Urinary bladder (tissue), 4 donors: ENCODE data around the gene LMAN1L. TPM values are rescaled to one million over a fixed set of nuclear protein-coding genes. Genes with fewer than 3 reads are reported as not detected.

Experiments used
- DNase-seq: peaks from one replicate; pipeline ENCODE4 v3.0.0-alpha.2; 2015; ENCODE audit errors: extremely low spot score
- H3K27ac ChIP-seq: one replicate; pipeline ENCODE4 v1.5.1; 2013; ENCODE audit warnings: low read depth, mild to moderate bottlenecking, moderate library complexity
- H3K36me3 ChIP-seq: one replicate; pipeline ENCODE4 v1.6.1; 2013; ENCODE audit warnings: mild to moderate bottlenecking, moderate library complexity; ENCODE audit not compliant: insufficient read depth
- H3K4me1 ChIP-seq: one replicate; pipeline ENCODE4 v1.6.1; 2013; ENCODE audit warnings: mild to moderate bottlenecking, moderate library complexity; ENCODE audit not compliant: insufficient read depth
- H3K4me3 ChIP-seq: one replicate; pipeline ENCODE4 v1.5.1; 2013; ENCODE audit warnings: low read depth, low read length
- WGBS: extraction: QIAGEN DNeasy Blood & Tissue Kit; methylation state at CpG from one replicate; pipeline ENCODE4 v1.1.7; 2013; 5-methylcytosine and 5-hydroxymethylcytosine counted together
- polyA plus RNA-seq: library from polyadenylated mRNA; stranded (reverse); fragments of 200-250 nt; gene quantifications from one replicate; pipeline ENCODE4 v1.2.3, GENCODE V29; 2013
- total RNA-seq: library from RNA; depleted of rRNA; stranded (reverse); fragments of >200 nt; gene quantifications from one replicate; pipeline ENCODE4 v1.2.3, GENCODE V29; 2014
- donor health status: healthy with polysubstance abuse.
- donor health status: healthy.

LMAN1L gene
- total and polyA plus RNA-seq, 2 donors = 0.33 to 0.85 TPM

DNA sequence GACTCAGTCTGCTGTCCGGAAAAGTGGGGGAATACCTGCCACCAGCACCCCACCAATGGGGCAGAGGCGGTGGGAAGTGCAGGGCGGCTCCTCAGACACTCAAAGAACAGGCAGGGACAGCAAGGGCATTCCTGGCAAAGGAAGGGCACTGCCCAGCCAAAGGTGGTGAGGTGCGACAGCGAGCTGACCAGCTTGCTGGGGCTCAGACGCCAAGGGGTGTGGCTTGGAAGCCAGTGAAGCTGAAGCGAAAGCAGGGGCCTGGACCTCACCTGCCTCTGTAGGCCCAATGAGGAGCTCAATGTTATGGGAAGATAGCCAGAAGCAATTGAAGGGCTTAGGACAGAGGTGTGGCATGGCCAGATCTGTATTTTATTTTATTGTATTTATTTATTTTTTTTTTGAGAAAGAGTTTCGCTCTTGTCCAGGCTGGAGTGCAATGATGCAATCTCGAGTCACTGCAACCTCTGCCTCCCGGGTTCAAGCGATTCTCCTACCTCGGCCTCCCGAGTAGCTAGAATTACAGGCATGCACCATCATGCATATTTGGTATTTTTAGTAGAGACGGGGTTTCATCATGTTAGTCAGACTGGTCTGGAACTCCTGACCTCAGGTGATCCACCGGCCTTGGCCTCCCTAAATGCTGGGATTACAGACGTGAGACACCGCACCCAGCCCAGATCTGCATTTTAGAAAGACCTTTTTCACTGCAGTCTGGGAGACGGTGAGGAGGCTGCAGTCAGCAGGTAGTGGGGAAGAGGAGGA, 4.4 kb upstream of the LMAN1L start:
- Histone ChIP-seq H3K36me3 (peaks cover 3% of the 10 kb centered on the region), H3K4me1 (no peaks in the 10 kb centered on the region), H3K4me3 (no peak overlapping the region), H3K27ac (no peak overlapping the region)
- no peak for DNase-seq
- 80% methylated on average over 18 of the region's 18 CpGs for WGBS

GRCh38 chr15:74808840-74809229, 3.8 kb upstream of the LMAN1L start:
- 75% methylated on average over 4 of the region's 4 CpGs for WGBS
- no peak overlapping the region for H3K27ac ChIP-seq
- no peak overlapping the region for H3K4me3 ChIP-seq
- H3K4me1 ChIP-seq = no peaks in the 10 kb centered on the region
- H3K36me3 ChIP-seq = peaks cover 2% of the 10 kb centered on the region
- no peak for DNase-seq

DNA sequence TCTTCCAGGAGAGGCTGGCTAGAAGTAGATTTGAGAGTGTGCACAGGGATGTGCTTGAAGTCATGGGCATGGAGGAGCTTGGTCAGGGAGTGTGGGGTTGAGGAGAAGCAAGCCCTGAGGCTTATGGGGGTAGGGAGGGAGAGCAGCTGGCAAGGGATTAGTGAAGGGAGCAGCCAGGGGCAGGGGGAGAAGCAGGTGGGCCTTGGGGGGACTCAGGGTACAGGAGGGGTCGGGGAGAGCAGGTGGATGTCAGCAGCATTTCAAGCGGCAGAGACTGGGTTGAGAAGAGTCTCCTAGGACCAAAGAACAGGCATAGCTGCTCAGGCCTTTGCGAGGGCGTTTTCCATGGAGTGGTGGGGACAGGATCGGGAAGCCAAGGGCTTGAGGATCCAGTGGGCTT, 3.4 kb upstream of the LMAN1L start:
- WGBS = 90% methylated on average over 5 of the region's 5 CpGs
- Histone ChIP-seq H3K27ac (no peak overlapping the region), H3K4me3 (no peak overlapping the region), H3K36me3 (no peaks in the 10 kb centered on the region), H3K4me1 (no peaks in the 10 kb centered on the region)
- no peak for DNase-seq

GRCh38 chr15:74809956-74810355, 2.7 kb upstream of the LMAN1L start:
- Histone ChIP-seq H3K27ac (no peak overlapping the region), H3K36me3 (no peaks in the 10 kb centered on the region), H3K4me3 (no peak overlapping the region), H3K4me1 (no peaks in the 10 kb centered on the region)
- no peak for DNase-seq
- WGBS = 84% methylated on average over 3 of the region's 3 CpGs

- H3K27ac ChIP-seq = no peak overlapping the region
- H3K4me1 ChIP-seq = no peaks in the 10 kb centered on the region
- no peaks in the 10 kb centered on the region for H3K36me3 ChIP-seq
- no peak for DNase-seq
- WGBS = 69% methylated on average over 10 of the region's 10 CpGs
- no peak overlapping the region for H3K4me3 ChIP-seq
These were observed 2.7 kb downstream of the LMAN1L start for GRCh38 chr15:74815121-74815934.

DNA sequence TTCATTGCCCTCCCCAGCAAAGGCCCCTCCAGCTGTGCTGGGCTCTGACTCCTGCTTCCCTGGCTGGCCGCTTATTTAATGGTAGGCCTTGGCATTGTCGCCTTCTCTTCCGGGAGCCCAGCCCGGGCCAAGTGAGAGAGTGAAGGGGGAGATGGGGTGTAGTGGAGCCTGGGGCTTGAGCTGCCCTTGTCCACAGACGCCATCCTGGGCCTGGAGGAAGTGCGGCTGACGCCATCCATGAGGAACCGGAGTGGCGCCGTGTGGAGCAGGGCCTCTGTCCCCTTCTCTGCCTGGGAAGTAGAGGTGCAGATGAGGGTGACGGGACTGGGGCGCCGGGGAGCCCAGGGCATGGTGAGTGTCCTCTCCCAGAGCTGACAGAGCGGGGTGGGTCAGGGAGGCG, 3.3 kb downstream of the LMAN1L start:
- no peaks in the 10 kb centered on the region for H3K4me1 ChIP-seq
- DNase-seq = no peak
- WGBS = 89% methylated on average over 15 of the region's 15 CpGs
- H3K4me3 ChIP-seq = no peak overlapping the region
- H3K27ac ChIP-seq = no peak overlapping the region
- no peaks in the 10 kb centered on the region for H3K36me3 ChIP-seq

DNA sequence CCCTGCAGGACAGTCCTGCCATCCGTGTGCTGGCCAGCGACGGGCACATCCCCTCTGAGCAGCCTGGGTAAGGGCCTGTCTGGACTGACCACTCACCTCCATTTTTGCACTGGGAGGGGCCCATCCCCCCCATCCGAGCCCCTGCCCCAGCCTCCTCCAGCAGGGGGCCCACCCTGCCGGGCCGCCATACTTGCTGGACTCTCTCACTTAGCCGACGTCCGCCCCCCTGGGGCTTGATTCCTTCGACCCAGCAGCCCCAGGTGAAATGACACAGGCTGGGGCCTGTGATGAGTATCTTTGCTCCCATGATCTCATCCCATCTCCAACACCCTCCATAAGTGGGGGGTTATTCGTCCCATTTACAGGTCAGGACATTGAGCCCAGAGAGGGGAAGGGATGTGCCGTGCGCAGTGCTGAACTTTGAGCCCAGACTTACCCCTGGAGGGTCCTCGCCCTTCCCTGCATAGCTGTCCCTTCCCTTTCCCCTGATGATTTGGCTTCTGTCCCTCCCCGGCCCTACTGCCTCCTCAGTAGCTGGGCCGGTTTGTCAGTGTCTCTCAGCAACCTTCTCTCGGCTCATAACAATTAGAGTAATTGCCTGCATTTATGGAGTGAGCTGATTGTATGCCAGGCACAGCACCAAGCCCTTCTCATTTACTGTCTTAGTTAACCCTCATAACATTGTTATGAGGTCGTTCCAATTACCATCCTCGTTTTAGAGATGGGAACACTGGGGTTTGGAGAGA, 4.2 kb downstream of the LMAN1L start:
- H3K27ac ChIP-seq = no peak overlapping the region

GRCh38 chr15:74817370-74817737, 4.7 kb downstream of the LMAN1L start:
- Histone ChIP-seq H3K27ac (no peak overlapping the region), H3K4me1 (no peaks in the 10 kb centered on the region), H3K4me3 (no peak overlapping the region), H3K36me3 (no peaks in the 10 kb centered on the region)
- no peak for DNase-seq
- 25% methylated on average over 9 of the region's 9 CpGs for WGBS

More for the DNA sequence above, 4.2 kb downstream of the LMAN1L start:
- DNase-seq = no peak
- H3K4me1 ChIP-seq = no peaks in the 10 kb centered on the region
- H3K36me3 ChIP-seq = no peaks in the 10 kb centered on the region
- WGBS = 55% methylated on average over 19 of the region's 19 CpGs
- no peak overlapping the region for H3K4me3 ChIP-seq

DNA sequence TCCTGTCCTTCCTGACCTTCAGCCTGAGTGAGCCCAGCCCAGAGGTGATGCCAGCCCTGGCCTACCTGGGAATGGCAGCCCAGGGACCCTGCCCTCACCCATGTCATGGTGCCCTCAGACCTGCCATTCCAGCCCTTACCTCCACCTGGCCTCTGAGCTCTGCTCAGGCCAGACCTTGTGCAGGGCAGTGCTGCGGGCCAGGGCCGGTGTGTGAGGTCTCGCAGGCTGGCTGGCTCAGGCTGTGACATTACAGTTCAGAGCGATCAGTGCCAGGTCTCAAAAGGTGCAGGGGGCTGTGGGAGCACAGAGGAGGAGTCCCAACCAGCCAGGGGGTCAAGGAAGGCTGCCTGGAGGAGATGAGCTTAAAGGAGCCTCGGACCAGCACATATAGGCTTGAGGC, 7.4 kb downstream of the LMAN1L start:
- no peak overlapping the region for H3K4me3 ChIP-seq
- H3K36me3 ChIP-seq = no peaks in the 10 kb centered on the region
- DNase-seq = no peak
- WGBS = 90% methylated on average over 5 of the region's 5 CpGs
- no peaks in the 10 kb centered on the region for H3K4me1 ChIP-seq
- no peak overlapping the region for H3K27ac ChIP-seq

DNA sequence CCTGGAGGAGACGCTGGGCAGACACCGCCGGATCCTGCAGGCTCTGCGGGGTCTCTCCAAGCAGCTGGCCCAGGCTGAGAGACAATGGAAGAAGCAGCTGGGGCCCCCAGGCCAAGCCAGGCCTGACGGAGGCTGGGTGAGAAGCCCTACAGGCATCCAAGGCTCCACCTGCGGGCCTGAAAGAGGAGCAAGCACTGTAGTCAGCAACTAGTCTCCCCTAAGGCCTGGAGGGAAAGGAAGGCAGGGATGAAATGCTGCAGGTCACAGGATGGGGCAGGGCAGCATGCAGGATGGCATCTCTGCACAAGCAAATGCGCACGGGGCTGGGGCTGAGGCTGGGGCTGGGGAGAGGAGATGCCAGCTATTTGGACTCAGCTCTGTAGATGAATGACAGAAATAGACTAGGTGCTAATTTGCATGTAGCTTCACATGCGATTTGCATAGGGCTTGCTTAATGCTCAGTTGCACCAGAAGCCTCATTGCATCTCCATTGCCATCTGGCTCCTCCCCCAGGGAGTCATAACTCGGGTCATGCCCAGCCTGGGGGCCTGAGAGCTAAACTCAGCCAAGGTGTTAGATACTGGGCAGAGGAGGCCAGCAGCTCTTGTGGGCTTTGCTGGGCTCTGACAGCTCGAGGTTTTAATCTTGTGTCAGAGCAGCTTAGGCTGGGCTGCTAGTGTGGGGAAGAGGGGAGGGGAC, 8.6 kb downstream of the LMAN1L start:
- no peak for DNase-seq
- no peaks in the 10 kb centered on the region for H3K36me3 ChIP-seq
- H3K4me1 ChIP-seq = no peaks in the 10 kb centered on the region
- no peak overlapping the region for H3K4me3 ChIP-seq
- no peak overlapping the region for H3K27ac ChIP-seq
- WGBS = 53% methylated on average over 11 of the region's 11 CpGs

DNA sequence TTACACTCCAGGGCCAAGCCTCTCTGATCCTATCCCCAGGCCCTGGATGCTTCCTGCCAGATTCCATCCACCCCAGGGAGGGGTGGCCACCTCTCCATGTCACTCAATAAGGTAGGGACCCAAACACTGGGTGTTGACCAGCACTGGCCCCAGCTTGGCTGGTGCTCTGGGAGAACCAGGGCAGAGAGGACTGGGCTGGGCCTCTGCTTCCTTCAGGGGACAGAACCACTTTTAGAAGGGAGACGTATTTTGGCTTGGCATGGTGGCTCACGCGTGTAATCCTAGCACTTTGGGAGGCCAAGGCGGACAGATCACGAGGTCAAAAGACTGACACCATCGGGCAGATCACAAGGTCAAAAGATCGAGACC, 9.1 kb downstream of the LMAN1L start:
- no peak for DNase-seq
- no peaks in the 10 kb centered on the region for H3K36me3 ChIP-seq
- 76% methylated on average over 7 of the region's 7 CpGs for WGBS
- no peak overlapping the region for H3K4me3 ChIP-seq
- H3K27ac ChIP-seq = no peak overlapping the region
- H3K4me1 ChIP-seq = peaks cover 2% of the 10 kb centered on the region

GRCh38 chr15:74822233-74822632, 9.6 kb downstream of the LMAN1L start:
- WGBS = 86% methylated on average over 4 of the region's 4 CpGs
- Histone ChIP-seq H3K4me3 (no peak overlapping the region), H3K36me3 (no peaks in the 10 kb centered on the region), H3K4me1 (peaks cover 2% of the 10 kb centered on the region), H3K27ac (no peak overlapping the region)
- DNase-seq = no peak

GRCh38 chr15:74823324-74823723, 10.7 kb downstream of the LMAN1L start:
- no peaks in the 10 kb centered on the region for H3K36me3 ChIP-seq
- WGBS = 70% methylated on average over 6 of the region's 6 CpGs
- H3K4me1 ChIP-seq = peaks cover 2% of the 10 kb centered on the region
- H3K4me3 ChIP-seq = no peak overlapping the region
- no peak for DNase-seq
- no peak overlapping the region for H3K27ac ChIP-seq
